ENCODE results near the gene FAM171A2.

- TF ChIP-seq CTCF (IDR thresholded peaks at IDR 0.05) (no peak), POLR2A (IDR thresholded peaks at IDR 0.05) (no peak)
Observed at GRCh38 chr17:44343510-44344209, 20.0 kb downstream of the FAM171A2 start.
